ENCODE data around the gene ELMO1. TPM values are rescaled to one million over a fixed set of nuclear protein-coding genes. Genes with fewer than 3 reads are reported as not detected.

ELMO1 gene
- total RNA-seq, 1 experiment from 2014 or later, result 1.1 TPM

- ATAC-seq, result no peak
- no peaks in the 10 kb centered on the region for H3K9me2 ChIP-seq (ENCODE audit: insufficient read depth)
- no peak overlapping the region for H2AFZ ChIP-seq (ENCODE audit: low read depth, low read length, poor library complexity, severe bottlenecking)
- H3K79me2 ChIP-seq (ENCODE audit: insufficient read depth, low read length), result no peaks in the 10 kb centered on the region
- TF ChIP-seq MAX (IDR thresholded peaks at IDR 0.05), result no peak
- no peak for TF ChIP-seq FOSL1 (IDR thresholded peaks at IDR 0.05; ENCODE audit: low read depth)
- no peak for TF ChIP-seq CTCF (IDR thresholded peaks at IDR 0.05 in 2 of 3, conservative IDR thresholded peaks at IDR 0.05 in 1 of 3; ENCODE audit: borderline replicate concordance in 1 of 3, insufficient read depth in 1 of 3, low read depth in 2 of 3, low read length in 2 of 3)
- TF ChIP-seq YY1 (IDR thresholded peaks at IDR 0.05; ENCODE audit: extremely low read depth, insufficient replicate concordance, low read depth, low read length), result no peak
- no peak for TF ChIP-seq CBX3 (IDR thresholded peaks at IDR 0.05; ENCODE audit: low read depth)
- TF ChIP-seq SP1 (IDR thresholded peaks at IDR 0.05; ENCODE audit: low read depth), result no peak
- no peak for TF ChIP-seq REST (IDR thresholded peaks at IDR 0.05; ENCODE audit: low read depth)
- no peak for TF ChIP-seq ZNF274 (IDR thresholded peaks at IDR 0.05; ENCODE audit: low read depth, low read length)
- no peak for TF ChIP-seq EGR1 (IDR thresholded peaks at IDR 0.05; ENCODE audit: low read depth)
- no peak for TF ChIP-seq EZH2 (IDR thresholded peaks at IDR 0.05)
- no peak for TF ChIP-seq CEBPB (IDR thresholded peaks at IDR 0.05; ENCODE audit: low read depth)
- TF ChIP-seq TCF7L2 (IDR thresholded peaks at IDR 0.05; ENCODE audit: borderline replicate concordance, extremely low read depth, insufficient read depth, insufficient read length), result no peak
- no peak for TF ChIP-seq ZBTB33 (IDR thresholded peaks at IDR 0.05; ENCODE audit: extremely low read depth, insufficient replicate concordance, low read length)
- TF ChIP-seq RAD21 (IDR thresholded peaks at IDR 0.05; ENCODE audit: low read depth), result no peak
- no peak for TF ChIP-seq POLR2A (IDR thresholded peaks at IDR 0.05; ENCODE audit: borderline replicate concordance, extremely low read depth, insufficient read depth, insufficient read length)
- no peak for TF ChIP-seq EZH2phosphoT487 (IDR thresholded peaks at IDR 0.05; ENCODE audit: borderline replicate concordance)
- TF ChIP-seq ZFX (IDR thresholded peaks at IDR 0.05), result no peak
- no peak for TF ChIP-seq ELF1 (IDR thresholded peaks at IDR 0.05; ENCODE audit: borderline replicate concordance, low read depth)
- TF ChIP-seq SRF (IDR thresholded peaks at IDR 0.05; ENCODE audit: low read depth), result no peak
- no peak for TF ChIP-seq JUND (IDR thresholded peaks at IDR 0.05)
- no peak overlapping the region for H3K27ac ChIP-seq (ENCODE audit: low read depth, low read length)
- H3K9ac ChIP-seq (ENCODE audit: low read length), result no peak overlapping the region
- intact Hi-C loops (cut with micrococcal nuclease), result no loop called here
- CTCF ChIA-PET, result no interaction called here
- H4K20me1 ChIP-seq (ENCODE audit: insufficient read depth), result no peaks in the 10 kb centered on the region
- RAD21 ChIA-PET (ENCODE audit: low non-redundant PET in 1 of 2, low total read pairs in 2 of 2, uncharacterized antibody in 2 of 2, unreplicated experiment in 2 of 2), result no interaction called here
- peaks cover 12% of the 10 kb centered on the region; the same call in 1 of the 2 replicates for H3K27me3 ChIP-seq (ENCODE audit: insufficient read depth, low read length)
- POLR2A ChIA-PET, result no interaction called here
- H3K4me3 ChIP-seq (replicated peaks in 1 of 2; ENCODE audit: low read depth in 1 of 2, low read length in 2 of 2), result no peak overlapping the region
- H3K4me1 ChIP-seq (ENCODE audit: control insufficient read depth in 1 of 2, insufficient read depth in 2 of 2, low read length in 2 of 2), result no peaks in the 10 kb centered on the region
- no peak for DNase-seq (ENCODE audit: low read depth, low spot score)
- H3K4me2 ChIP-seq (ENCODE audit: low read length), result no peak overlapping the region
- H3K36me3 ChIP-seq (ENCODE audit: control insufficient read depth in 1 of 2, insufficient read depth in 2 of 2, low read length in 2 of 2), result no peaks in the 10 kb centered on the region
- no peaks in the 10 kb centered on the region for H3K9me3 ChIP-seq (ENCODE audit: control insufficient read depth in 1 of 2, insufficient read depth in 1 of 2, low read depth in 1 of 2, low read length in 2 of 2)
- BruUV-seq (replicated peaks), result no TSS peak
Observed at GRCh38 chr7:36887233-36887632, 561.4 kb downstream of the ELMO1 start.
